Activated effector memory CD4-positive, alpha-beta T cell treated with anti-CD3 and anti-CD28 coated beads, Interleukin-2, amount 50 U/mL, for 16 hours (primary cell): ENCODE data around the gene TENT5C.

Experiments used
- DNase-seq: peaks from one replicate; pipeline ENCODE4 v3.0.0-alpha.2; 2020

Gene TENT5C

DNA sequence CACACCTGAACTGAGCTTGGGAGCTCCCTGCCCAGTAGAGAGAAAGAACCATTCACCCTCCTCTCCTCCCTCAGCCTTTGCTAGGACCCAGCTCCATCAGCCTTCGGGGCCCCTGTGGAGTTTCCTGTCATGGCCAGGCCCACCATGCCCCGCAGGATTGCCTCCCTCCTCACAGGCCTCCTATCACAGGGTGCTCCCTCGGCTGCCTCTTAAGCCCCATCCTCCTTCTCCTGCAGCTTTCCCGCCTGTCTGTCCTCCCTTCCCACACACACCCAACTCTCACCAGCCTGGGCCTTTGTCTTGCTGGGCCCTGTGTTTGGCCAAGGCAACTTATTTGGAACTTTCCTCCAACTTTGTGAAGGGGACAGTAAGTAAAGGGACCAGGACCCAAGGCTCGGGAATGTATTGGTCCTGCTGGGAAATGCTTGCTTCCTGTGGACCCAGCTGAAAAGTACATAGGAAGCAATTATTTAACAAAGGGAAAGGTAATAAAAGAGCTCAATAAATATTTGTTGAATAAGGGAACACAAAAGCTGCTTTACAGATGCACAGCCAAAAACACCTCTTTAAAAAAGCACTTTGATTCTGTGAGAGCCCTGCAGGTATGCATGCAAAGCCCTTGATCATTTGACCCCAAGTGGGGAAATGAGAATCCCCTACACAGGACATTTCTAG lies 31.6 kb upstream of the TENT5C start:
- peak; percentile 50 for DNase-seq

DNA sequence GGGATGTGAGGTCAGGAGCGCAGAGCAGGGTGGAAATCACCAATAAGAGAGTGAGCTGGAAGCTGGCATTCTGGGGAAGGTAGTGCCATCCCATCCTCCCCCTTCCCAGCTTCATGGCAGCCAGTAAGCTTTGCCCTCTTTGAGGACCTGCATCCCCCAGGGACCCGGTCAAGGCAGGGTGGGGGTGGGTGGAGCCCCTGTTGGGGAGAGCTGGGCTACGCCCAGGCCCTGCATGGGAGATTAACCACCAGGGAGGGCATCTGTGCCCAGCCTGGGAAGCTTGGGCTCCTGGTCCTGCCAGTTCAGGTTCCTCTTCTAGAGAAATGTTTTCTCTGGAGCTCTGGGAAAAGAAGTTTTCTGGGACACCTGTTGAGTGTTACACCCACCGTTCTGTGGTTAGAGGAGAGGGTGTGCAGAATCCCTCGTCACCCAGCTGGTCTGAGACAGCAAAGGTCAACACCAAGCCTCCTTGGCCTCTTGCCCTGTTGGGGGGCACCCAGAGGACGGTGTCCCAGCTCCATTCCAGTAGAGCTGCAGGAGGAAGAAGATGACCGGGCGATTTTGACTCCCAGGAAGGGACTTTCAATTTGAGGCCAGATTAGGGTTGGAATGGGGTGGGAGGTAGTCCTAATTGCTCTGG lies 30.1 kb upstream of the TENT5C start:
- DNase-seq = peak; percentile 54

DNA sequence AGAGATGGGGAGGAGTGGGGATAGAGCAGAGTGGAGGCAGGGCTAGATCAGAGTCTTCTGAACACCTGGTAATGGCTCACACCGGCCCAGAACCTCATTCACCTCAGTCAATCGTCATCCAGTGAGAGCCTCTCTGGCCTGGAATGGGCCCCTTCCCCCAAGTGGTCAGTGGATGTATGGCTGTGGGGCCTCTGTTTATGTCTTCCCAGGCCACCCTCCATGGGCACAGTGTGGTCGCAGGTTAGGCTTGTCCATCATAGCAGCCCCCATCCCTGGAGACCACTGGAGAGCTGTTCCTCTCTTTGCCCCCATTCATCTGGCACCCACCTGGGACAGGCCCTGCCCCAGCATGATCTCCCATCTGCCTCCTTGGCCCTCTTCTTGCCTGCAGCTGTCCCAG lies 29.6 kb upstream of the TENT5C start:
- DNase-seq = no peak

GRCh38 chr1:117577191-117577885 lies 28.5 kb upstream of the TENT5C start:
- DNase-seq = peak; percentile 34

GRCh38 chr1:117578466-117578865 lies 27.4 kb upstream of the TENT5C start:
- no peak for DNase-seq

DNA sequence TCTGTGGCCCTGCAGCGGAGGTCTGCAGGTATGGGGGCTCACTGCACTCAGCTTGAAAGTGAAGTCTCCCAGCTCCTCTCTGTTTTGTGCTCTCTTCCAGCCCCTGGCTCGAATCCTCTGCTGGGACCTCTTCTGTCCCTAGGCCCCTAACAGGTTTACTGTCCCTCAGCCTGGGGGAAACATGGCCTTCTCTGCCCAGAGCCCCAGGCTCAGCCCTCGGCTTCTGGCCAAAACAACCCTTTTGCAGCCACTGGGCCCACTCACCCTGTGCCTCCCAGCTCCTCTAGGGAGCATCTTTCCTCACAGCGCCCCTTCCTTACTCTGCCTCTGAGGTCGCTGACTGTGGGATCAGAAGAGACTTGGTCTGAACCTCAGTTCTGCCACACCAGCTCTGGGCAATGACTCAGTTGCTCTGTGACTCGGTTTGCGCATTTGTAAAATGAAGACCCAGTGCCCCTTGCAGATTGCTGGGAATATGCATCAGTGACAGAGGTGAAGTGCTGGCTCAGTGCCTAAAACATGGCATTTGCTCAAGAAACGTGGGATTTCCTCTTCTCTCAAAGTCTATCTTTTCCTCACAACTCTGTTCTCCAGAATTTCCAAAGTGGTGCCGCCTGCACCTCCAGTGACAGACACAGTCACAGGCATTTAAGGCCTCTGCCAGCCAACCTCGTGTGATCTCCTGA lies 26.5 kb upstream of the TENT5C start:
- DNase-seq = peak; percentile 27

DNA sequence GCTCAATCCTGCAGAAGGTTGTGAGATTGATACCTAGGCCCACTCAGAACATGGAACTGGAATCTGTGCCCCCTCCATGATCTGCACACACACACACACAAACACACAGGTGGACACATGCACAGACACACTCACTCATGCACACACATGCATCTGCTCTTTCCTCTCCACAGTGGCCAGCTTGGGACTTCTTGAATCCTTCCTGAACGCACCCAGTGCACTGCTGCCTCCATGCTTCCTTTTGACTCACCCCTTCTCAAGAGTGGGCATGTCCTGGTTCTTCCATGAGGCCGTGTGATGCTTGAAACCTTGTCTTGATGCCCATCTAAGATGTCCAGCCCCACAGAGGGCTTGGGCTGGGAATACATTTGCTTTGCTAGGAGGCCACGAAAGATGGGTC lies 25.4 kb upstream of the TENT5C start:
- DNase-seq = peak; percentile 30

- DNase-seq = no peak
Measured at GRCh38 chr1:117580882-117581281, 25.0 kb upstream of the TENT5C start.

DNA sequence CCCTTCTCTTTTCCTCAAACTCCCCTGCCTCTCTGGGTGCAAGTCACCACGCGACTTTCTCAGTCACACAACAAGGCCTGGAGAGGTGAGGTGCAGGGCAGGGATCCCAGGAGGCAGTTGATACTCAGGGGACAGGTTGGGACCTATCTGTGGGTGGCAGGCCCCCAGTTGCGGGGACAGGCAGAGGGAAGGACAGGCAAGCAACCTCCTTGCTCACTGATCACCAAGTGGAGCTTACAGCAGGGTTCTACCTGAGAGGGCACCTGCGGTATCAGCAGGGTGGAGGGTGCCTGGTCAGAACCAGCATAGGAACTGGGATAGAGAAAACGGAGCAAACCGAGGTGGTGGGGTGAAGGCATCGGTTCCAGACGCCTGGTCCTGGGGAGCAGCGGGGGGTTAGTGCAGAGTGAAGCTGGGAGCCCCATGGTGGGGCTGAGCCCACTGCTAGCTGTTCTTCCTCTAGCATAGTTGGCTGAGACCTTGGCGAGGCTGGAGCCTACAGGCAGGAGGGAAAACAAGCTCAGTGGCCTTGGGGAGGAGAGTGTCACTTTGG lies 24.4 kb upstream of the TENT5C start:
- peak; percentile 43 for DNase-seq

- DNase-seq = peak; percentile 41
Measured at GRCh38 chr1:117582451-117582850, 23.4 kb upstream of the TENT5C start.

DNA sequence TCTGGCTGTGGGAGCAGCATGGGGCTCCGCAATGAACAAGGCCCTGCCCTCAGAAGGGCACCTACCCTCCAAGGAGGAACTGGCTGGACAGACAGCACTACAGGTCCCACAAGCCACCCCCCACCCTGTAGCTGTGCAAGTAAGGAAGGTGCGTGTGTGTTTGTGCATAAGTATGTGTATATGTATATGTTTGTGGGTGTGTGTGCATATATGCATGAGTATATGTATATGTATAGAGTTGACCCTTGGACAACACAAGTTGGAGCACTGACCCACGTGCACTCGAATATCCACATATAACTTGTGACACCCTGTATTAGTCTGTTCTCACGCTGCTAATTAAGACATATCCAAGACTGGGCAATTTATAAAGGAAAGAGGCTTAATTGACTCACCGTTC lies 22.6 kb upstream of the TENT5C start:
- DNase-seq = peak; percentile 12

- DNase-seq = no peak
Measured at GRCh38 chr1:117584181-117584580, 21.7 kb upstream of the TENT5C start.

DNA sequence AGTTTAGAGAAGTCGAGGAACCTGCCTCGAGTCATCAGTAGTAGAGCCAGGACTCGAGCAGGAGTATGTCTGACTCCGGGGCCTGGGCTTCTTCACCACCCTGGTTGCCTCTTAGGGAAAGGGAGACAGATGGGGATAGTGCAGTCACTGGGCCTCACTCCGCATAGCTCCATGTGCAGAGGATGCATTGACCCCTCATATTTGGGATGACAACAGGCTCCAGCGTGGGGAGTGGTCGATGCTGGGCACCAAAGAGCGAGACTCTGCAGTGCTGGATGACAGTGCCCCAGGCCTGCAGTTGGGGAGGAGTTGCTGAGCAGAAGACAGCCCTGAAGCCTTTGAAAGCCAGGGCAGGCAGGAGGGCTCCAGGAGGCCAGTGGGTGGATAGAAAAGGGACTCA lies 20.8 kb upstream of the TENT5C start:
- peak; percentile 50 for DNase-seq

GRCh38 chr1:117586337-117586736 lies 19.5 kb upstream of the TENT5C start:
- peak; percentile 39 for DNase-seq

- peak; percentile 50 for DNase-seq
Measured at GRCh38 chr1:117586747-117587498, 18.9 kb upstream of the TENT5C start.

DNA sequence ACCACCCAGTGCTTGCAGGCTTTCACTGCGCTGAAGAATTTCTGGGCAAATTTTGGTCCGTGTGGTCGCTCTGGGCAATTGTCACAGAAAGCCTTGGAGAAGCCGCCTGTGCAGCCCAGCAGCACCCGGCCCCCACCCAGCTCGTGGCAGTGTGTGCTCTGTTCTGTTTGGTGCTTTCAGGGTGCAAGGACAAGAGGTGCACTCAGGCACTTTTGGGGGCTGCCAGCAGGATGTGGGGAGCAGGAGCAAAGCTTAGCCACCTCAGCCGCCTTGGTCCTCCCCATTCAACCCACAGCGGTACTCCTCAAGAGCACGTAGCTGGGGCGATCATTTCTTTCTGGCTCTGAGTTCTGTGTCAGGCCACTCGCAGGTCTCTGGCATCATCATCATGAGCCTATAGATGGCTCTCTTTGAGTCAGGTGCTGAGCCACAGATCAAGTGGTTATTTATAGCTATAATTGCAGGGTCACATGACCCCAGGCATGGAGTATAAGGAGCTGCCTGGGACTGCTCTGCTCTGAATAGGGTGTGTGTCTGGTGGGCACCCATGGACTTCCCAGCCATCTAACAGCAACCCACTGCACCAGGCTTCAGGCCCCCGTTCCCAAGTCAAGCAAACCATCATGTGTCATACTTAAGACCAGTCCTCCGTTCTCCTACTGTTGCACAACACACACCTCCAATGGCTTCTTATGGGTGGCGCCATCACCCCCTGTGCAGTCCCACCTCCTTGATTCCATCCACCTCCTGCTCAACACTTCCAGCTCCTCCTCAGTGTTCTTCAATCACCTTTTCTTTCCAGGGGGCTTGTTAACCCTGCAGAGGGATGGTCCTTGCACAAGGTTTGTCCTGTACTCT lies 18.1 kb upstream of the TENT5C start:
- peak; percentile 54 for DNase-seq

DNA sequence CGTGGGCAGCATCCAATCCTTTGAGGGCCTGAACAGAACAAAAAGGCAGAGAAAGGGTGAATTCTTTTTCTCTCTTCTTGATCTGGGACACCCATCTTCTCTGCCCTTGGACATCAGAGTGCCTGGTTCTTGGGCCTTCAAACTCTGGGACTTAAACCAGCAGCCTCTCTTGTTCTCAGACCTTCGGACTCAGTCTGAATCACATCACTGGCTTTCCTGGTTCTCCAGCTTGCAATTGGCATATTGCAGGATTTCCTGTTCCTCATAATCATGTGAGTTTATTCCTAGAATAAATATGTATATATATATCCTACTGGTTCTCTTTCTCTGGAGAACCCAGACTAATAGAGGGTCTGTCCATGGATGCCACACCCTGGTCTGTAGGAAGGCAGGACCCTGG lies 16.3 kb upstream of the TENT5C start:
- peak; percentile 25 for DNase-seq

GRCh38 chr1:117590273-117590925 lies 15.4 kb upstream of the TENT5C start:
- DNase-seq = peak; percentile 46

DNA sequence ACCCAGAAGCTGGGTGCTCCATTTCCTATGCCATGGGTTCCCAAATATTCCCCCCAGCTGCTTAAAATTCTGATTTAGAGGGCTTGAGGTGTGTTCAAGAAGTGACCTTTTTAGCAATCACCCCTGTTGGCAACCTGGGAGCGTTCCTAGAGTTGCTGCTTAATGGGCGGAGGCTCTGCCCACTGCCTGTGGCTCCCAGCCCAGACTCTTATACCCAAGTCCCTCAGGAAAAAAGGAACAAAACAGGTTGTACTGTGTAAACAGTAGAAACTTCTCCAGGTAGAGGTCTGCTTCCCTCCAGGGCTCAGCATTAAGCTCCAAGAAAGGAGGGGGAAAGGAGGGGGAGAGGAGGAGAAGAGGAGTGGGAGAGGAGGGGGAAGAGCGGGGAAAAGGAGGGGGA lies 14.6 kb upstream of the TENT5C start:
- DNase-seq = peak; percentile 43

- peak; percentile 53 for DNase-seq
Measured at GRCh38 chr1:117592155-117592554, 13.7 kb upstream of the TENT5C start.
